GM12878 (cell line): ENCODE measurements around the gene LTA.

Experiments used
- SMC3 ChIP-seq: IDR thresholded peaks from 2 replicates; pipeline ENCODE4 v1.6.1; 2011; ENCODE audit warnings: low read length, improper control_type of control experiment, borderline replicate concordance
- TF ChIP-seq, protein P1 (sequence below): fragments of 450-650 bp; formaldehyde crosslinking; IDR thresholded peaks from 2 replicates; pipeline ENCODE4 v1.5.0; 2022; ENCODE audit warnings: mild to moderate bottlenecking, missing genetic modification characterization
- TF ChIP-seq, protein P2 (sequence below), 3 experiments: IDR thresholded peaks in 2 of 3; conservative IDR thresholded peaks in 1 of 3; 2 replicates each; pipeline ENCODE4 v1.5.1; 2011; ENCODE audit warnings: low read depth in 3 of 3, low read length in 3 of 3, mild to moderate bottlenecking in 3 of 3, control low read depth in 2 of 3, moderate library complexity in 2 of 3, inconsistent platforms in 1 of 3, mixed read lengths in 1 of 3; ENCODE audit not compliant: control insufficient read depth in 2 of 3, insufficient read depth in 1 of 3; ENCODE audit errors: extremely low read depth in 1 of 3

DNA sequence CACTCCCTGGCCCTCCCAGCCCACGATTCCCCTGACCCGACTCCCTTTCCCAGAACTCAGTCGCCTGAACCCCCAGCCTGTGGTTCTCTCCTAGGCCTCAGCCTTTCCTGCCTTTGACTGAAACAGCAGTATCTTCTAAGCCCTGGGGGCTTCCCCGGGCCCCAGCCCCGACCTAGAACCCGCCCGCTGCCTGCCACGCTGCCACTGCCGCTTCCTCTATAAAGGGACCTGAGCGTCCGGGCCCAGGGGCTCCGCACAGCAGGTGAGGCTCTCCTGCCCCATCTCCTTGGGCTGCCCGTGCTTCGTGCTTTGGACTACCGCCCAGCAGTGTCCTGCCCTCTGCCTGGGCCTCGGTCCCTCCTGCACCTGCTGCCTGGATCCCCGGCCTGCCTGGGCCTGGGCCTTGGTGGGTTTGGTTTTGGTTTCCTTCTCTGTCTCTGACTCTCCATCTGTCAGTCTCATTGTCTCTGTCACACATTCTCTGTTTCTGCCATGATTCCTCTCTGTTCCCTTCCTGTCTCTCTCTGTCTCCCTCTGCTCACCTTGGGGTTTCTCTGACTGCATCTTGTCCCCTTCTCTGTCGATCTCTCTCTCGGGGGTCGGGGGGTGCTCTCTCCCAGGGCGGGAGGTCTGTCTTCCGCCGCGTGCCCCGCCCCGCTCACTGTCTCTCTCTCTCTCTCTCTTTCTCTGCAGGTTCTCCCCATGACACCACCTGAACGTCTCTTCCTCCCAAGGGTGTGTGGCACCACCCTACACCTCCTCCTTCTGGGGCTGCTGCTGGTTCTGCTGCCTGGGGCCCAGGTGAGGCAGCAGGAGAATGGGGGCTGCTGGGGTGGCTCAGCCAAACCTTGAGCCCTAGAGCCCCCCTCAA lies at the start of gene LTA:
- TF ChIP-seq, protein P1, sequence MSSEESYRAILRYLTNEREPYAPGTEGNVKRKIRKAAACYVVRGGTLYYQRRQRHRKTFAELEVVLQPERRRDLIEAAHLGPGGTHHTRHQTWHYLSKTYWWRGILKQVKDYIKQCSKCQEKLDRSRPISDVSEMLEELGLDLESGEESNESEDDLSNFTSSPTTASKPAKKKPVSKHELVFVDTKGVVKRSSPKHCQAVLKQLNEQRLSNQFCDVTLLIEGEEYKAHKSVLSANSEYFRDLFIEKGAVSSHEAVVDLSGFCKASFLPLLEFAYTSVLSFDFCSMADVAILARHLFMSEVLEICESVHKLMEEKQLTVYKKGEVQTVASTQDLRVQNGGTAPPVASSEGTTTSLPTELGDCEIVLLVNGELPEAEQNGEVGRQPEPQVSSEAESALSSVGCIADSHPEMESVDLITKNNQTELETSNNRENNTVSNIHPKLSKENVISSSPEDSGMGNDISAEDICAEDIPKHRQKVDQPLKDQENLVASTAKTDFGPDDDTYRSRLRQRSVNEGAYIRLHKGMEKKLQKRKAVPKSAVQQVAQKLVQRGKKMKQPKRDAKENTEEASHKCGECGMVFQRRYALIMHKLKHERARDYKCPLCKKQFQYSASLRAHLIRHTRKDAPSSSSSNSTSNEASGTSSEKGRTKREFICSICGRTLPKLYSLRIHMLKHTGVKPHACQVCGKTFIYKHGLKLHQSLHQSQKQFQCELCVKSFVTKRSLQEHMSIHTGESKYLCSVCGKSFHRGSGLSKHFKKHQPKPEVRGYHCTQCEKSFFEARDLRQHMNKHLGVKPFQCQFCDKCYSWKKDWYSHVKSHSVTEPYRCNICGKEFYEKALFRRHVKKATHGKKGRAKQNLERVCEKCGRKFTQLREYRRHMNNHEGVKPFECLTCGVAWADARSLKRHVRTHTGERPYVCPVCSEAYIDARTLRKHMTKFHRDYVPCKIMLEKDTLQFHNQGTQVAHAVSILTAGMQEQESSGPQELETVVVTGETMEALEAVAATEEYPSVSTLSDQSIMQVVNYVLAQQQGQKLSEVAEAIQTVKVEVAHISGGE (CRISPR knock-in tag), result no peak
- TF ChIP-seq SMC3, result no peak
- TF ChIP-seq, protein P2, sequence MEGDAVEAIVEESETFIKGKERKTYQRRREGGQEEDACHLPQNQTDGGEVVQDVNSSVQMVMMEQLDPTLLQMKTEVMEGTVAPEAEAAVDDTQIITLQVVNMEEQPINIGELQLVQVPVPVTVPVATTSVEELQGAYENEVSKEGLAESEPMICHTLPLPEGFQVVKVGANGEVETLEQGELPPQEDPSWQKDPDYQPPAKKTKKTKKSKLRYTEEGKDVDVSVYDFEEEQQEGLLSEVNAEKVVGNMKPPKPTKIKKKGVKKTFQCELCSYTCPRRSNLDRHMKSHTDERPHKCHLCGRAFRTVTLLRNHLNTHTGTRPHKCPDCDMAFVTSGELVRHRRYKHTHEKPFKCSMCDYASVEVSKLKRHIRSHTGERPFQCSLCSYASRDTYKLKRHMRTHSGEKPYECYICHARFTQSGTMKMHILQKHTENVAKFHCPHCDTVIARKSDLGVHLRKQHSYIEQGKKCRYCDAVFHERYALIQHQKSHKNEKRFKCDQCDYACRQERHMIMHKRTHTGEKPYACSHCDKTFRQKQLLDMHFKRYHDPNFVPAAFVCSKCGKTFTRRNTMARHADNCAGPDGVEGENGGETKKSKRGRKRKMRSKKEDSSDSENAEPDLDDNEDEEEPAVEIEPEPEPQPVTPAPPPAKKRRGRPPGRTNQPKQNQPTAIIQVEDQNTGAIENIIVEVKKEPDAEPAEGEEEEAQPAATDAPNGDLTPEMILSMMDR (IDR thresholded peaks at IDR 0.05 in 2 of 3, conservative IDR thresholded peaks at IDR 0.05 in 1 of 3; ENCODE audit: control insufficient read depth in 2 of 3, extremely low read depth in 1 of 3, insufficient read depth in 1 of 3, low read depth in 3 of 3, low read length in 3 of 3), result no peak
